Keratinocyte (primary cell): Measurements from ENCODE around the gene SDR42E2. TPM values are rescaled to one million over a fixed set of nuclear protein-coding genes. Genes with fewer than 3 reads are reported as not detected.

Experiments used
- DNase-seq: peaks from one replicate; pipeline ENCODE4 v3.0.0-alpha.2; 2011; ENCODE audit warnings: low read depth, missing footprints, low spot score
- FAIRE-seq: peaks from 2 replicates; lab custom pipeline; 2011; peaks lifted over from hg19 to GRCh38; lab: Jason Lieb, UNC
- H2AFZ ChIP-seq: 2 replicates; pipeline ENCODE4 v1.6.0; 2012; ENCODE audit warnings: low read length, control low read depth, inconsistent platforms; ENCODE audit not compliant: control insufficient read depth
- H3K27ac ChIP-seq: 2 replicates; pipeline ENCODE4 v1.5.1; 2011; ENCODE audit warnings: low read length; ENCODE audit not compliant: control insufficient read depth, insufficient read depth
- H3K27me3 ChIP-seq: 3 replicates; pipeline ENCODE4 v1.6.0; 2011; ENCODE audit warnings: low read length; ENCODE audit not compliant: control insufficient read depth, insufficient read depth; ENCODE audit errors: extremely low read depth
- H3K36me3 ChIP-seq, 2 experiments: 2 replicates in 1 of 2; 3 replicates in 1 of 2; pipeline ENCODE4 v1.5.1; 2011; ENCODE audit warnings: low read length in 2 of 2, mild to moderate bottlenecking in 1 of 2; ENCODE audit not compliant: control insufficient read depth in 2 of 2, insufficient read depth in 2 of 2; ENCODE audit errors: extremely low read depth in 1 of 2
- H3K4me1 ChIP-seq: 3 replicates; pipeline ENCODE4 v1.5.1; 2011; ENCODE audit warnings: low read length; ENCODE audit not compliant: control insufficient read depth, insufficient read depth; ENCODE audit errors: extremely low read depth
- H3K4me2 ChIP-seq: 3 replicates; pipeline ENCODE4 v1.6.0; 2011; ENCODE audit warnings: low read depth, low read length; ENCODE audit not compliant: control insufficient read depth, insufficient read depth; ENCODE audit errors: extremely low read depth
- H3K4me3 ChIP-seq, 3 experiments: fragments of 200-600 bp in 1 of 3; sonication (generic) in 1 of 3; 2 replicates in 2 of 3; 3 replicates in 1 of 3; pipeline ENCODE4 v1.5.1; 2011 to 2016; ENCODE audit warnings: low read length in 3 of 3, mild to moderate bottlenecking in 3 of 3, control low read depth in 2 of 3, inconsistent platforms in 1 of 3, low read depth in 1 of 3, mixed read lengths in 1 of 3, mixed run types in 1 of 3, moderate library complexity in 1 of 3; ENCODE audit not compliant: control insufficient read depth in 2 of 3, insufficient read depth in 2 of 3; ENCODE audit errors: extremely low read depth in 1 of 3
- H3K79me2 ChIP-seq: 2 replicates; pipeline ENCODE4 v1.6.0; 2012; ENCODE audit warnings: low read length; ENCODE audit not compliant: control insufficient read depth, insufficient read depth
- H3K9ac ChIP-seq: 3 replicates; pipeline ENCODE4 v1.6.0; 2011; ENCODE audit warnings: low read length; ENCODE audit not compliant: control insufficient read depth, insufficient read depth; ENCODE audit errors: extremely low read depth
- H3K9me1 ChIP-seq: 3 replicates; pipeline ENCODE4 v1.6.0; 2011; ENCODE audit warnings: low read length; ENCODE audit not compliant: control insufficient read depth, insufficient read depth; ENCODE audit errors: extremely low read depth
- H3K9me3 ChIP-seq: 2 replicates; pipeline ENCODE4 v1.5.1; 2012; ENCODE audit warnings: low read depth, low read length; ENCODE audit not compliant: control insufficient read depth
- H4K20me1 ChIP-seq: 3 replicates; pipeline ENCODE4 v1.6.0; 2011; ENCODE audit warnings: low read length; ENCODE audit not compliant: control insufficient read depth, insufficient read depth; ENCODE audit errors: extremely low read depth
- CTCF ChIP-seq, 3 experiments: IDR thresholded peaks in 1 of 3; conservative IDR thresholded peaks in 1 of 3; optimal IDR thresholded peaks in 1 of 3; 2 replicates in 2 of 3; 3 replicates in 1 of 3; pipeline versions ENCODE3 to v1.5.1; 2011; ENCODE audit warnings: low read length in 3 of 3, mild to moderate bottlenecking in 3 of 3, moderate library complexity in 2 of 3, control low read depth in 1 of 3, inconsistent platforms in 1 of 3; ENCODE audit not compliant: insufficient read depth in 2 of 3; ENCODE audit errors: extremely low read depth in 1 of 3
- EZH2 ChIP-seq: IDR thresholded peaks from one replicate; pipeline ENCODE4 v1.6.1; 2012; ENCODE audit warnings: inconsistent platforms, mild to moderate bottlenecking, low read length, moderate library complexity
- dilution Hi-C: fragments of 300-500 bp; cut with MboI; formaldehyde crosslinking; loops from one replicate; pipeline ENCODE4 v1.7.0; 2020; ENCODE audit warnings: low sequenced_read_pairs; ENCODE audit not compliant: extremely low pct_ligation_motif_present
- polyA plus RNA-seq, 5 experiments: library from polyadenylated mRNA; depleted of rRNA in 3 of 5; stranded (reverse) in 3 of 5; stranded (forward) in 1 of 5; unstranded in 1 of 5; fragments of >200 nt; gene quantifications; 1 replicate in 1 of 5; 2 replicates in 3 of 5; 3 replicates in 1 of 5; pipeline versions ENCODE4 v1.2.1 to v1.2.3, GENCODE V29; 2011 to 2012; ENCODE audit warnings: missing spikeins in 2 of 5, low read depth in 1 of 5, low replicate concordance in 1 of 5

SDR42E2 gene
- polyA plus RNA-seq, 1 donor (not counting 4 experiments of a cell fraction or from before 2014, with no cell fraction given) = not detected

- FAIRE-seq = no peak
- H3K36me3 ChIP-seq = no peaks in the 10 kb centered on the region
- no peak for DNase-seq
- no peak overlapping the region for H3K27ac ChIP-seq
- no peak overlapping the region for H2AFZ ChIP-seq
- TF ChIP-seq EZH2 (no peak), CTCF (optimal IDR thresholded peaks at IDR 0.05 in 1 of 3, IDR thresholded peaks at IDR 0.05 in 1 of 3, conservative IDR thresholded peaks at IDR 0.05 in 1 of 3; ENCODE audit: extremely low read depth in 1 of 3, insufficient read depth in 2 of 3, low read length in 3 of 3) (no peak)
- H3K9me1 ChIP-seq = no peaks in the 10 kb centered on the region
- dilution Hi-C loops = no loop called here
- no peaks in the 10 kb centered on the region for H4K20me1 ChIP-seq
- no peak overlapping the region for H3K9ac ChIP-seq
- H3K4me1 ChIP-seq = no peaks in the 10 kb centered on the region
- no peak overlapping the region for H3K4me2 ChIP-seq
- H3K4me3 ChIP-seq = no peak overlapping the region
- no peaks in the 10 kb centered on the region for H3K9me3 ChIP-seq
- H3K27me3 ChIP-seq = peaks cover 34% of the 10 kb centered on the region
- H3K79me2 ChIP-seq = no peaks in the 10 kb centered on the region
These were observed 905 bp upstream of the SDR42E2 start for GRCh38 chr16:22161401-22161800.

GRCh38 chr16:22162656-22163009 is 327 bp downstream of the SDR42E2 start:
- H3K27ac ChIP-seq = no peak overlapping the region
- peak overlapping the region in 1 of 3 experiments; percentile 27 for H3K4me3 ChIP-seq
- H3K4me1 ChIP-seq = no peaks in the 10 kb centered on the region
- TF ChIP-seq CTCF (optimal IDR thresholded peaks at IDR 0.05 in 1 of 3, IDR thresholded peaks at IDR 0.05 in 1 of 3, conservative IDR thresholded peaks at IDR 0.05 in 1 of 3; ENCODE audit: extremely low read depth in 1 of 3, insufficient read depth in 2 of 3, low read length in 3 of 3) (no peak), EZH2 (no peak)
- FAIRE-seq (no peak), DNase-seq (no peak)
- H3K9ac ChIP-seq = no peak overlapping the region
- H3K9me3 ChIP-seq = no peaks in the 10 kb centered on the region
- peak overlapping the region; percentile 45 for H3K4me2 ChIP-seq
- H3K79me2 ChIP-seq = no peaks in the 10 kb centered on the region
- H3K36me3 ChIP-seq = no peaks in the 10 kb centered on the region
- no peaks in the 10 kb centered on the region for H4K20me1 ChIP-seq
- dilution Hi-C loops = no loop called here
- H2AFZ ChIP-seq = no peak overlapping the region
- peaks cover 32% of the 10 kb centered on the region for H3K27me3 ChIP-seq
- H3K9me1 ChIP-seq = no peaks in the 10 kb centered on the region
